SK-N-SH (cell line): ENCODE data around the gene ANKRD50. TPM values are rescaled to one million over a fixed set of nuclear protein-coding genes. Genes with fewer than 3 reads are reported as not detected.

Experiments used
- CTCF ChIA-PET: fragments of 300-600, 350-600 bp; formaldehyde crosslinking; extraction: SDS; loops from one replicate; lab custom pipeline; 2021; lab: Yijun Ruan, JAX
- POLR2A ChIA-PET: fragments of 350-600 bp; sonication (Branson Sonifier 250); formaldehyde crosslinking; extraction: SDS; loops from one replicate; lab custom pipeline; 2020; ENCODE audit warnings: antibody characterized with exemption, inconsistent platforms; lab: Yijun Ruan, JAX
- DNase-seq: peaks from one replicate; pipeline ENCODE4 v3.0.0; 2012
- H2AFZ ChIP-seq: fragments of 200-600 bp; sonication (generic); 2 replicates; pipeline ENCODE4 v1.8.1; 2016; ENCODE audit warnings: antibody characterized with exemption, mild to moderate bottlenecking, low read depth
- H3F3A ChIP-seq: fragments of 200-600 bp; sonication (generic); replicated peaks from 2 replicates; pipeline ENCODE3; 2016; ENCODE audit warnings: antibody characterized with exemption, mild to moderate bottlenecking; ENCODE audit not compliant: insufficient read depth
- H3K27ac ChIP-seq, 2 experiments: fragments of 200-500 bp in 1 of 2; fragments of 200-600 bp in 1 of 2; sonication (Bioruptor generic) in 1 of 2; sonication (generic), shearing (Covaris generic) in 1 of 2; 2 replicates each; pipeline versions ENCODE4 v1.5.1 to v1.6.1; 2014 to 2016; ENCODE audit warnings: low read depth in 2 of 2, inconsistent platforms in 1 of 2, low read length in 1 of 2, mild to moderate bottlenecking in 1 of 2, mixed read lengths in 1 of 2
- H3K27me3 ChIP-seq: fragments of 200-600 bp; sonication (generic), shearing (Covaris generic); 2 replicates; pipeline ENCODE4 v1.6.1; 2016; ENCODE audit warnings: mixed run types; ENCODE audit not compliant: insufficient read depth
- H3K36me3 ChIP-seq, 2 experiments: fragments of 200-500 bp in 1 of 2; fragments of 200-600 bp in 1 of 2; sonication (Bioruptor generic) in 1 of 2; sonication (generic) in 1 of 2; replicated peaks in 1 of 2; 2 replicates each; pipeline versions ENCODE3 to v1.5.1; 2014 to 2016; ENCODE audit warnings: low read length in 1 of 2, mild to moderate bottlenecking in 1 of 2; ENCODE audit not compliant: insufficient read depth in 2 of 2, control insufficient read depth in 1 of 2
- H3K4me1 ChIP-seq, 2 experiments: fragments of 200-500 bp in 1 of 2; fragments of 200-600 bp in 1 of 2; sonication (Bioruptor generic) in 1 of 2; sonication (generic), shearing (Covaris generic) in 1 of 2; 2 replicates each; pipeline versions ENCODE4 v1.5.1 to v1.6.1; 2014 to 2016; ENCODE audit warnings: low read depth in 1 of 2, low read length in 1 of 2, mixed run types in 1 of 2; ENCODE audit not compliant: insufficient read depth in 2 of 2, control insufficient read depth in 1 of 2
- H3K4me2 ChIP-seq: fragments of 200-600 bp; sonication (generic), shearing (Covaris generic); 2 replicates; pipeline ENCODE4 v1.6.1; 2017; ENCODE audit warnings: mixed run types
- H3K4me3 ChIP-seq, 2 experiments: fragments of 200-500 bp in 1 of 2; fragments of 200-600 bp in 1 of 2; sonication (Bioruptor generic) in 1 of 2; sonication (generic), shearing (Covaris generic) in 1 of 2; 2 replicates each; pipeline versions ENCODE4 v1.5.1 to v1.8.1; 2014 to 2016; ENCODE audit warnings: low read depth in 2 of 2, inconsistent platforms in 1 of 2, low read length in 1 of 2, mild to moderate bottlenecking in 1 of 2, mixed read lengths in 1 of 2, moderate library complexity in 1 of 2
- H3K79me2 ChIP-seq: fragments of 200-600 bp; sonication (generic); 2 replicates; pipeline ENCODE4 v1.8.1; 2017; ENCODE audit warnings: mild to moderate bottlenecking; ENCODE audit not compliant: insufficient read depth
- H3K9ac ChIP-seq: fragments of 200-600 bp; sonication (generic); 2 replicates; pipeline ENCODE4 v1.6.1; 2017; ENCODE audit warnings: mixed run types
- H3K9me2 ChIP-seq: fragments of 200-600 bp; sonication (generic); 2 replicates; pipeline ENCODE4 v1.6.1; 2017; ENCODE audit warnings: mixed run types
- H3K9me3 ChIP-seq: fragments of 200-600 bp; sonication (generic); 2 replicates; pipeline ENCODE4 v1.6.1; 2017; ENCODE audit warnings: mixed run types, mild to moderate bottlenecking, moderate library complexity
- H4K20me1 ChIP-seq: fragments of 200-600 bp; sonication (generic); 2 replicates; pipeline ENCODE4 v1.6.1; 2017; ENCODE audit warnings: mild to moderate bottlenecking, mixed run types; ENCODE audit not compliant: insufficient read depth
- CHD2 ChIP-seq: fragments of 150-350 bp; IDR thresholded peaks from 2 replicates; pipeline ENCODE4 v1.6.1; 2018; ENCODE audit warnings: low read length; ENCODE audit not compliant: partially characterized antibody
- EP300 ChIP-seq, 2 experiments: IDR thresholded peaks; 2 replicates each; pipeline versions ENCODE4 v1.4.0 to v1.6.1; 2012; ENCODE audit warnings: borderline replicate concordance in 1 of 2, low read depth in 1 of 2, low read length in 1 of 2
- EZH2phosphoT487 ChIP-seq: fragments of 200-600 bp; sonication (generic); IDR thresholded peaks from 2 replicates; pipeline ENCODE4 v1.6.1; 2017; ENCODE audit warnings: low read depth, mixed run types, mild to moderate bottlenecking, antibody characterized with exemption, moderate library complexity, borderline replicate concordance
- MEF2A ChIP-seq: IDR thresholded peaks from 2 replicates; pipeline ENCODE4 v1.4.0; 2012; ENCODE audit warnings: low read depth, borderline replicate concordance
- MXI1 ChIP-seq: IDR thresholded peaks from 2 replicates; pipeline ENCODE4 v1.6.1; 2012; ENCODE audit warnings: mild to moderate bottlenecking, low read depth, low read length, improper control_type of control experiment
- NFIC ChIP-seq: IDR thresholded peaks from 2 replicates; pipeline ENCODE4 v1.4.0; 2012; ENCODE audit warnings: borderline replicate concordance
- PBX3 ChIP-seq: IDR thresholded peaks from 2 replicates; pipeline ENCODE4; 2012
- RAD21 ChIP-seq: IDR thresholded peaks from 2 replicates; pipeline ENCODE4 v1.6.1; 2012; ENCODE audit warnings: mild to moderate bottlenecking, low read length
- RCOR1 ChIP-seq: fragments of 150-350 bp; IDR thresholded peaks from 2 replicates; pipeline ENCODE4 v1.6.1; 2017; ENCODE audit warnings: antibody characterized with exemption, low read length
- RFX5 ChIP-seq: IDR thresholded peaks from 2 replicates; pipeline ENCODE4 v1.6.1; 2012; ENCODE audit warnings: mild to moderate bottlenecking, improper control_type of control experiment, low read length
- SIN3A ChIP-seq: IDR thresholded peaks from 2 replicates; pipeline ENCODE4 v1.6.1; 2012; ENCODE audit warnings: low read depth, mild to moderate bottlenecking, low read length, moderate library complexity, borderline replicate concordance
- SMC3 ChIP-seq: IDR thresholded peaks from 2 replicates; pipeline ENCODE4 v1.6.1; 2012; ENCODE audit warnings: low read depth, low read length, improper control_type of control experiment
- TCF12 ChIP-seq: IDR thresholded peaks from 2 replicates; pipeline ENCODE4 v1.4.0; 2012
- USF1 ChIP-seq: IDR thresholded peaks from 2 replicates; pipeline ENCODE4 v1.4.0; 2012; ENCODE audit warnings: low read depth, borderline replicate concordance
- YY1 ChIP-seq: IDR thresholded peaks from 2 replicates; pipeline ENCODE4 v1.4.0; 2012; ENCODE audit warnings: low read depth, mild to moderate bottlenecking
- WGBS: methylation state at CpG from one replicate; pipeline ENCODE4 v1.1.6; 2017; ENCODE audit warnings: low lambda C conversion rate; 5-methylcytosine and 5-hydroxymethylcytosine counted together
- polyA plus RNA-seq, 3 experiments: library from polyadenylated mRNA; depleted of rRNA; stranded (reverse); fragments of >200 nt; gene quantifications; 2 replicates each; pipeline ENCODE4 v1.2.3, GENCODE V29; 2012
- TF ChIP-seq, protein P1 (sequence below): fragments of 150-350 bp; IDR thresholded peaks from 2 replicates; pipeline ENCODE4 v1.6.1; 2016; ENCODE audit warnings: mild to moderate bottlenecking, low read depth, low read length
- TF ChIP-seq, protein P2 (sequence below): IDR thresholded peaks from 2 replicates; pipeline ENCODE4 v1.6.1; 2012; ENCODE audit warnings: mild to moderate bottlenecking, low read depth, low read length, moderate library complexity
- TF ChIP-seq, protein P3 (sequence below): fragments of 200-600 bp; sonication (generic); IDR thresholded peaks from 2 replicates; pipeline ENCODE4 v1.6.1; 2017; ENCODE audit warnings: antibody characterized with exemption, mild to moderate bottlenecking, moderate library complexity

The ANKRD50 gene
- polyA plus RNA-seq, 1 of the 3 experiments (the other 2 are of a cell fraction): 13.5 TPM

DNA sequence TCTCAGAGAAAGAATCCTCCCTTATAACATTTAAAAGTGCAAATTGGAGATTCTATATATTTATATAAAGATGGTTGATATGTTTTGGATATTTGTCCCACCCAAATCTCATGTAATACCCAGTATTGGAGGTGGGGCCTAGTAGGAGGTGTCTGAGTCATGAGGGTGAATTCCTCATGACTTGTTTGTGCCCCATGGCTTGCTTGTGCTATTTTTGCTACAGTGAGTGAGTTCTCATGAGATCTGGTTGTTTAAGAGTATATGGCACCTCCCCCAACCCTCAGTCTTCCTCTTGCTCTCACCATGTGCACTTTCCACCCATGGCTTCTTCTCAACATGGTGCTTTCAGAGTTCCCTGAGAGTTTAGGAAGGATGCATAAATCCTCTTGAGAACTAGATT is 9.5 kb upstream of the ANKRD50 start:
- Histone ChIP-seq H3K9me3 (no peaks in the 10 kb centered on the region), H3K79me2 (no peaks in the 10 kb centered on the region), H3K4me1 (no peaks in the 10 kb centered on the region), H3K36me3 (no peaks in the 10 kb centered on the region)
- TF ChIP-seq, protein P1, sequence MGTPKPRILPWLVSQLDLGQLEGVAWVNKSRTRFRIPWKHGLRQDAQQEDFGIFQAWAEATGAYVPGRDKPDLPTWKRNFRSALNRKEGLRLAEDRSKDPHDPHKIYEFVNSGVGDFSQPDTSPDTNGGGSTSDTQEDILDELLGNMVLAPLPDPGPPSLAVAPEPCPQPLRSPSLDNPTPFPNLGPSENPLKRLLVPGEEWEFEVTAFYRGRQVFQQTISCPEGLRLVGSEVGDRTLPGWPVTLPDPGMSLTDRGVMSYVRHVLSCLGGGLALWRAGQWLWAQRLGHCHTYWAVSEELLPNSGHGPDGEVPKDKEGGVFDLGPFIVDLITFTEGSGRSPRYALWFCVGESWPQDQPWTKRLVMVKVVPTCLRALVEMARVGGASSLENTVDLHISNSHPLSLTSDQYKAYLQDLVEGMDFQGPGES: no peak
- TF ChIP-seq SMC3: no peak
- TF ChIP-seq, all 33 proteins: peak for 0
- ChIA-PET CTCF (no interaction called here), POLR2A (no interaction called here)
- Histone ChIP-seq H3F3A (no peaks in the 10 kb centered on the region), H3K27ac (no peak overlapping the region), H3K9ac (no peak overlapping the region), H3K27me3 (no peaks in the 10 kb centered on the region), H2AFZ (no peak overlapping the region), H3K4me3 (no peak overlapping the region), H4K20me1 (no peaks in the 10 kb centered on the region), H3K9me2 (no peaks in the 10 kb centered on the region), H3K4me2 (no peak overlapping the region)
- DNase-seq: no peak

- no peaks in the 10 kb centered on the region for H3K79me2 ChIP-seq
- H2AFZ ChIP-seq: no peak overlapping the region
- H3K4me2 ChIP-seq: no peak overlapping the region
- POLR2A ChIA-PET: no interaction called here
- H3K27me3 ChIP-seq: no peaks in the 10 kb centered on the region
- CTCF ChIA-PET: no interaction called here
- no peaks in the 10 kb centered on the region for H3K9me2 ChIP-seq
- H3K4me1 ChIP-seq: peaks cover 6 to 7% of the 10 kb centered on the region in 2 experiments; a peak in 3 of 4 replicates
- DNase-seq: no peak
- H3K9ac ChIP-seq: no peak overlapping the region
- H3K4me3 ChIP-seq: no peak overlapping the region
- WGBS: 98% methylated on average over 4 of the region's 4 CpGs
- no peaks in the 10 kb centered on the region for H3K9me3 ChIP-seq
- H3K36me3 ChIP-seq: no peaks in the 10 kb centered on the region
- H4K20me1 ChIP-seq: no peaks in the 10 kb centered on the region
- peaks cover 22% of the 10 kb centered on the region for H3F3A ChIP-seq
- no peak overlapping the region for H3K27ac ChIP-seq
- TF ChIP-seq RAD21: no peak
- TF ChIP-seq YY1: no peak
- TF ChIP-seq NFIC: no peak
- TF ChIP-seq MXI1: no peak
- no peak for TF ChIP-seq MEF2A
- TF ChIP-seq, protein P2, sequence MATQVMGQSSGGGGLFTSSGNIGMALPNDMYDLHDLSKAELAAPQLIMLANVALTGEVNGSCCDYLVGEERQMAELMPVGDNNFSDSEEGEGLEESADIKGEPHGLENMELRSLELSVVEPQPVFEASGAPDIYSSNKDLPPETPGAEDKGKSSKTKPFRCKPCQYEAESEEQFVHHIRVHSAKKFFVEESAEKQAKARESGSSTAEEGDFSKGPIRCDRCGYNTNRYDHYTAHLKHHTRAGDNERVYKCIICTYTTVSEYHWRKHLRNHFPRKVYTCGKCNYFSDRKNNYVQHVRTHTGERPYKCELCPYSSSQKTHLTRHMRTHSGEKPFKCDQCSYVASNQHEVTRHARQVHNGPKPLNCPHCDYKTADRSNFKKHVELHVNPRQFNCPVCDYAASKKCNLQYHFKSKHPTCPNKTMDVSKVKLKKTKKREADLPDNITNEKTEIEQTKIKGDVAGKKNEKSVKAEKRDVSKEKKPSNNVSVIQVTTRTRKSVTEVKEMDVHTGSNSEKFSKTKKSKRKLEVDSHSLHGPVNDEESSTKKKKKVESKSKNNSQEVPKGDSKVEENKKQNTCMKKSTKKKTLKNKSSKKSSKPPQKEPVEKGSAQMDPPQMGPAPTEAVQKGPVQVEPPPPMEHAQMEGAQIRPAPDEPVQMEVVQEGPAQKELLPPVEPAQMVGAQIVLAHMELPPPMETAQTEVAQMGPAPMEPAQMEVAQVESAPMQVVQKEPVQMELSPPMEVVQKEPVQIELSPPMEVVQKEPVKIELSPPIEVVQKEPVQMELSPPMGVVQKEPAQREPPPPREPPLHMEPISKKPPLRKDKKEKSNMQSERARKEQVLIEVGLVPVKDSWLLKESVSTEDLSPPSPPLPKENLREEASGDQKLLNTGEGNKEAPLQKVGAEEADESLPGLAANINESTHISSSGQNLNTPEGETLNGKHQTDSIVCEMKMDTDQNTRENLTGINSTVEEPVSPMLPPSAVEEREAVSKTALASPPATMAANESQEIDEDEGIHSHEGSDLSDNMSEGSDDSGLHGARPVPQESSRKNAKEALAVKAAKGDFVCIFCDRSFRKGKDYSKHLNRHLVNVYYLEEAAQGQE: no peak
- no peak for TF ChIP-seq CHD2
- no peak for TF ChIP-seq EZH2phosphoT487
- no peak for TF ChIP-seq PBX3
- TF ChIP-seq SIN3A: no peak
- TF ChIP-seq, protein P1: no peak
- TF ChIP-seq SMC3: no peak
- TF ChIP-seq, protein P3, sequence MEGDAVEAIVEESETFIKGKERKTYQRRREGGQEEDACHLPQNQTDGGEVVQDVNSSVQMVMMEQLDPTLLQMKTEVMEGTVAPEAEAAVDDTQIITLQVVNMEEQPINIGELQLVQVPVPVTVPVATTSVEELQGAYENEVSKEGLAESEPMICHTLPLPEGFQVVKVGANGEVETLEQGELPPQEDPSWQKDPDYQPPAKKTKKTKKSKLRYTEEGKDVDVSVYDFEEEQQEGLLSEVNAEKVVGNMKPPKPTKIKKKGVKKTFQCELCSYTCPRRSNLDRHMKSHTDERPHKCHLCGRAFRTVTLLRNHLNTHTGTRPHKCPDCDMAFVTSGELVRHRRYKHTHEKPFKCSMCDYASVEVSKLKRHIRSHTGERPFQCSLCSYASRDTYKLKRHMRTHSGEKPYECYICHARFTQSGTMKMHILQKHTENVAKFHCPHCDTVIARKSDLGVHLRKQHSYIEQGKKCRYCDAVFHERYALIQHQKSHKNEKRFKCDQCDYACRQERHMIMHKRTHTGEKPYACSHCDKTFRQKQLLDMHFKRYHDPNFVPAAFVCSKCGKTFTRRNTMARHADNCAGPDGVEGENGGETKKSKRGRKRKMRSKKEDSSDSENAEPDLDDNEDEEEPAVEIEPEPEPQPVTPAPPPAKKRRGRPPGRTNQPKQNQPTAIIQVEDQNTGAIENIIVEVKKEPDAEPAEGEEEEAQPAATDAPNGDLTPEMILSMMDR: no peak
- TF ChIP-seq TCF12: no peak
- TF ChIP-seq EP300 (IDR thresholded peaks at IDR 0.05; ENCODE audit: borderline replicate concordance in 1 of 2, low read depth in 1 of 2, low read length in 1 of 2): no peak
- TF ChIP-seq RFX5: no peak
- no peak for TF ChIP-seq RCOR1
- TF ChIP-seq USF1: no peak
Measured at GRCh38 chr4:124717101-124717500, 4.6 kb upstream of the ANKRD50 start.
